OCI-LY3 (cell line): ENCODE data around the gene TANC2.

Experiments
- CTCF ChIP-seq: fragments of 200-600, 300-600 bp; sonication (generic); IDR thresholded peaks from 2 replicates; pipeline ENCODE4 v1.5.1; 2014; ENCODE audit warnings: antibody characterized with exemption, low read length, low read depth
- EZH2phosphoT487 ChIP-seq: fragments of 200-600 bp; shearing (Covaris generic); IDR thresholded peaks from 2 replicates; pipeline ENCODE4 v1.6.1; 2018; ENCODE audit warnings: antibody characterized with exemption, mixed run types, low read depth

DNA sequence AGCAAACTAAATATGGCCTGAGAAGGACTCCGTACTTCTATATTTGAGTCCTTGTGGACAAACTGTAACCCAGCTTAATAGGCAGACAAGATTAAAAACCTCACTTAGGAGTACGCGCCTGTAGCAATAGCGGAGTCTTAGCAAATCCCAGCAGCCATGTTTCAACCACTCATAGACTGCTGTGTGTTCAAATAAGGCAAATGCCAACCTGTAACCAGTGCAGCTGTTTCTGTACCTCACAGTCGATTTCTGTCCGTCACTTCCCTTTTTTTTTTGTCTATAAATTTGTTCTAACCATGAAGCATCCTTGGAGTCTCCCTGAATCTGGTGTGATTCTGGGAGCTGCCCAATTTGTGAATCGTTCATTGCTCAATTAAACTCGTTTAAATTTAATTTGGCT lies 30.2 kb downstream of the TANC2 start:
- TF ChIP-seq CTCF (no peak), EZH2phosphoT487 (no peak)
